HG03378 (cell line): Measurements from ENCODE around the gene RTN4R.
"Not testable (repeated sequence)": the region's sequence is repeated elsewhere in the genome, so short reads cannot be mapped to it uniquely, and the experiment has no call there.

Source experiments
- ATAC-seq: cut with Tn5 transposase; IDR thresholded peaks from one replicate; pipeline ENCODE4 v1.9.1; 2021; ENCODE audit warnings: mild to moderate bottlenecking, moderate library complexity; ENCODE audit not compliant: unreplicated experiment

RTN4R gene

GRCh38 chr22:20268279-20269012 lies at the start of gene RTN4R:
TSS of gene RTN4R (minus strand) at chr22:20268318. CDS start at chr22:20268092, 226 bp downstream.
- no peak for ATAC-seq

GRCh38 chr22:20317402-20318042 lies 49.4 kb upstream of the RTN4R start:
- not testable (repeated sequence) for ATAC-seq

GRCh38 chr22:20316844-20317401 lies 48.8 kb upstream of the RTN4R start:
- ATAC-seq = no peak

GRCh38 chr22:20316217-20316843 lies 48.2 kb upstream of the RTN4R start:
- ATAC-seq = no peak

- ATAC-seq = no peak
These were observed 47.5 kb upstream of the RTN4R start for GRCh38 chr22:20315337-20316216.

GRCh38 chr22:20314741-20315336 lies 46.7 kb upstream of the RTN4R start:
- ATAC-seq = not testable (repeated sequence)

- ATAC-seq = not testable (repeated sequence)
These were observed 46.1 kb upstream of the RTN4R start for GRCh38 chr22:20314206-20314605.

- not testable (repeated sequence) for ATAC-seq
These were observed 45.4 kb upstream of the RTN4R start for GRCh38 chr22:20313306-20314077.

- no peak for ATAC-seq
These were observed 44.5 kb upstream of the RTN4R start for GRCh38 chr22:20312396-20313191.

GRCh38 chr22:20311249-20312062 lies 43.3 kb upstream of the RTN4R start:
- not testable (repeated sequence) for ATAC-seq

GRCh38 chr22:20310773-20311172 lies 42.7 kb upstream of the RTN4R start:
- ATAC-seq = not testable (repeated sequence)

GRCh38 chr22:20310180-20310579 lies 42.1 kb upstream of the RTN4R start:
- ATAC-seq = not testable (repeated sequence)

GRCh38 chr22:20308806-20309650 lies 40.9 kb upstream of the RTN4R start:
- not testable (repeated sequence) for ATAC-seq

- not testable (repeated sequence) for ATAC-seq
These were observed 39.6 kb upstream of the RTN4R start for GRCh38 chr22:20307448-20308447.

GRCh38 chr22:20306646-20307447 lies 38.7 kb upstream of the RTN4R start:
- ATAC-seq = not testable (repeated sequence)
